Articular chondrocyte of knee joint (primary cell): Measurements from ENCODE around the gene FNTB. TPM values are rescaled to one million over a fixed set of nuclear protein-coding genes. Genes with fewer than 3 reads are reported as not detected.

Experiments
- small RNA-seq: library from RNA; depleted of rRNA; stranded (forward); fragments of <200 nt; gene quantifications from one replicate; pipeline ENCODE3, GENCODE V24; 2012
- total RNA-seq: library from RNA; depleted of rRNA; stranded (reverse); fragments of >200 nt; gene quantifications from 2 replicates; pipeline ENCODE4 v1.2.3, GENCODE V29; 2012

Gene FNTB, protein sequence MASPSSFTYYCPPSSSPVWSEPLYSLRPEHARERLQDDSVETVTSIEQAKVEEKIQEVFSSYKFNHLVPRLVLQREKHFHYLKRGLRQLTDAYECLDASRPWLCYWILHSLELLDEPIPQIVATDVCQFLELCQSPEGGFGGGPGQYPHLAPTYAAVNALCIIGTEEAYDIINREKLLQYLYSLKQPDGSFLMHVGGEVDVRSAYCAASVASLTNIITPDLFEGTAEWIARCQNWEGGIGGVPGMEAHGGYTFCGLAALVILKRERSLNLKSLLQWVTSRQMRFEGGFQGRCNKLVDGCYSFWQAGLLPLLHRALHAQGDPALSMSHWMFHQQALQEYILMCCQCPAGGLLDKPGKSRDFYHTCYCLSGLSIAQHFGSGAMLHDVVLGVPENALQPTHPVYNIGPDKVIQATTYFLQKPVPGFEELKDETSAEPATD
- 13.7 and 15.5 TPM in 2 replicates for total RNA-seq

DNA sequence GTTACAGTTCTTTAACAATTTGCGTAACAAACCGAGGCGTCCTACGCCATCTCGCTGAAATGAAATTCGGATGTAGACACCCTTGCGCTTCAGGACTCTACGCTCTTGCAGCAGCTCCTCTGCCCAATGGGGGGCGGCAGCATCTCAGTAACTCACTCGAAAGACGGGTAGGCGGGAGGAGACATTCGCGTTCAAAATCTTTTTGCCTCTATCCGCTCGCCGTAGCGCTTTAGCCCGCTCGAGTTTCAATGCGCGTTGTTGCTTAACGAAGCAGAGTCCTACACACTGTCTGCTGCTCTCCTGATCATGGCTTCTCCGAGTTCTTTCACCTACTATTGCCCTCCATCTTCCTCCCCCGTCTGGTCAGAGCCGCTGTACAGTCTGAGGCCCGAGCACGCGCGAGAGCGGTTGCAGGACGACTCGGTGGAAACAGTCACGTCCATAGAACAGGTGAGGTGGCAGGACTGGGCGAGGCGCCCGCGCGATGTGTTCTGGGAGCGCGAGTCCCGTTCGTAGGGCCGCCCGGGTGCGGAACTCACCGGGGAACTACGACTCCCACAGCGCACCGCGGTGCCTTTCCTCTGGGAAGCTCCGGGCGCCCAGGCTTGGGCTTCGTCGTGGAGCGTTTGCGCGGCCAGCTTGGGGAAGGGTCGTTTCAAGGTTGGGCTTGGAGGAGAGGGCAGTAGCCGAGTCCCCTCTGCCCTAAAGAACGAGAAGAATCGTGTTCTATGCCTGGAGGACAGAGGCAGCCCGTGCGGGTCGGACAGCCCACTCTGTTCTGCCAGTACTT is at the start of gene FNTB:
TSS of gene FNTB (plus strand) at position 248 of the 790 bp plus-strand sequence. CDS start at position 307, 59 bp downstream.

GRCh38 chr14:64942531-64943111 is 44.1 kb upstream of the FNTB start, which contains the start of gene GPX2:
TSS of gene GPX2 (minus strand) at chr14:64942745. CDS start at chr14:64942726, 19 bp downstream.

DNA sequence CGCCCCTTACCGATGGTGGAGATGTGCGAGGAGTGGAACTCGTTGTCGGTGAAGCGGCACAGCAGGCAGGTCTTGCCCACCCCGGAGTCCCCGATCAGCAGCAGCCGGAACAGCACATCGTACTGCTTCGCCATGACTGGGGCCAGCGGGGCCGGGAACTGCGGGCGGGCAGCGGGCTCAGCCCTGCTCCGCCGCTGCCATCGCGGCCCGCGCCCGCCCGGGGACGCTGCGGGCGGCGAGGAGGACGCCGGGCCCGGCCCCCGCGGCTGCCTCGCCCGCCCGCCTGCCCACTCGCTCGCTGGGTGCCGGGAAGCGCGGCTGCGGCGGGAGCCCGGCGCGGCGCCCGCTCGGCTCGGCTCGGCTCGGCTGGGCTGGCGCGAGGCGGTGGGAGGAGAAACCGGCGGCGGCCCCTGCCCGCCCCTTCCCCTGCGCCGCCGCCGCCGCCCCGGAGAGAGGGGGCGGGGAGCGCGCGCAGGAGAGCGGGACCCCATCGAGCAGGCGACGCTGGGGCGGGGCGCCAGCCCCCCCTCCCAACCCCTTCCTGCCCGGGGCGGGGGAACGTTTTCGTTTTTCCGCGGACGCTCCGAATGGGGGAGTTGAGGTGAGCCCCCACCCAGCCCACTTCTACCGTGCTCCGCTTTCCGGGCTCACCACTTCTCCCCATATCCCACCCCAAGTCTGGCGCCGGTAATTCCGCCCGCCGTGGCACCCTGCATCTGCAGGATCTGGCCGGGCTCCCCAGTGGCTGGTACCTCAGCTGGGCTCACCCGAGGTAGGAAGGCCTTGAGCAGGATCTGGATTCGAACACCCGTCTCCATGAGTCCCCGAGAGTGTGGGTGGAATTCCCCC is 14.5 kb upstream of the FNTB start, which contains the start of gene RAB15:
TSS of gene RAB15 (minus strand) at position 394 of the 849 bp plus-strand sequence. CDS start at position 134, 260 bp downstream.

GRCh38 chr14:65102441-65103149 is 115.9 kb downstream of the FNTB start, which contains the start of gene MAX:
TSS of gene MAX (minus strand) at chr14:65102517. CDS start at chr14:65102339, 178 bp downstream.

Small RNA genes lying within 50 kb of the gene (small RNA-seq; reads per million reads assigned to genes)
- not detected for gene MIR4706

Other genes with a start within 250 kb of the FNTB start
- gene SPTB, start 107.0 kb upstream of the FNTB start, total RNA-seq: 0.11 and 0.13 TPM in 2 replicates
- 64.1 and 89.1 TPM in 2 replicates for gene CHURC1, start 72.4 kb upstream of the FNTB start, total RNA-seq
- gene GPX2, start 44.1 kb upstream of the FNTB start, total RNA-seq: not detected in 2 replicates
- gene RAB15, start 14.6 kb upstream of the FNTB start, total RNA-seq: 5.5 and 6.0 TPM in 2 replicates
- 63.8 and 69.5 TPM in 2 replicates for gene MAX, start 115.6 kb downstream of the FNTB start, total RNA-seq